OCI-LY1 (cell line): ENCODE results near the gene SCAMP3.

ENCODE experiments used
- CTCF ChIP-seq: fragments of 200-600 bp; sonication (generic), shearing (Covaris generic); IDR thresholded peaks from 2 replicates; pipeline ENCODE4 v1.5.1; 2017; ENCODE audit warnings: mild to moderate bottlenecking, antibody characterized with exemption, low read length, moderate library complexity, mixed read lengths
- EZH2 ChIP-seq: fragments of 200-600 bp; sonication (generic), shearing (Covaris generic); IDR thresholded peaks from 2 replicates; pipeline ENCODE4 v1.8.0; 2017; ENCODE audit warnings: borderline replicate concordance, mixed run types, mild to moderate bottlenecking, antibody characterized with exemption, low read length, moderate library complexity, mixed read lengths

GRCh38 chr1:155250246-155250632 is 11.9 kb downstream of the SCAMP3 start:
- TF ChIP-seq CTCF (no peak), EZH2 (no peak)
